Measurements from ENCODE around the gene MVK.

Gene MVK

DNA sequence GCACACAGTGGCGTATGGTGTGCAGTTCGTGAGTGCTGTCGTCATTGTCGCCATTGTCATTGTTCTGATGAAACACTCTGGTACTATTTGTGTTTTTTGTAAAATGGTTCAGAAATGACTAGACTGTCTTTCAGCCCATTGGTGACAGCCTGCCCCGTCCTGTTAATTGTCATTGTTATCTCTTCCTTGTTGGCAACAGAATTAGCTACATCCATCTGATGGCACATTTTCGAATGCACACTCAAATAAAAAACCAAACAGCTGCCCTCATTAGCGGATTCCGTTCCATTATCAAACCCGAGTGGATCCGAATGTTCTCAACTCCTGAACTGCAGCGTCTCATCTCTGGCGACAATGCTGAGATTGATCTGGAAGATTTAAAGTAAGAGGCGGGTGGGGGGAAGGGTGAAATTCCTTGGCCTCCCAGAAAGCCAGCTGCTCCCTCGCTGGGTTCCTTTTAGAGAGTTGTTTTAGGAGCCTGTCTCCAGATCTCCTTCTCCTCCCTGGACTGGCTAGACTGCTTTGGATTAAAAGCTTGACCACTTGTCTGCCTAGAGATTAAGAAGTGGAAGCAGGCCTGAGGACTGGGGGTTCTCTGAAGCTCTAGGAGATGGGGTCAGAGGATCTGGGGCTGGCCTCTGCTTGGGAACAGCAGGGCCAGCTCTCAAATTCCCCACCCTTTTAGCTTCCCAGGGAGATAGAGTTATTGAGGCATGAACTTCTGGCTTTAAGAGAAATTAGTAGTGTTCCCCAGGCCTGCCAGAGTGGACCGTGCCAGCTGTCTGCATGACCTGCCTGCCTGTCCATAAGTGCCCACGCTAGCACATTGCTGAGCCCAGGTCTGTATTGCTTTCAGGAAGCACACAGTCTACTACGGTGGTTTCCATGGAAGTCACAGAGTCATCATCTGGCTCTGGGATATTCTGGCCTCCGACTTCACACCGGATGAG lies 43.6 kb upstream of the MVK start:
- H3K4me1 ChIP-seq = no peaks in the 10 kb centered on the region
- TF ChIP-seq, protein P1, sequence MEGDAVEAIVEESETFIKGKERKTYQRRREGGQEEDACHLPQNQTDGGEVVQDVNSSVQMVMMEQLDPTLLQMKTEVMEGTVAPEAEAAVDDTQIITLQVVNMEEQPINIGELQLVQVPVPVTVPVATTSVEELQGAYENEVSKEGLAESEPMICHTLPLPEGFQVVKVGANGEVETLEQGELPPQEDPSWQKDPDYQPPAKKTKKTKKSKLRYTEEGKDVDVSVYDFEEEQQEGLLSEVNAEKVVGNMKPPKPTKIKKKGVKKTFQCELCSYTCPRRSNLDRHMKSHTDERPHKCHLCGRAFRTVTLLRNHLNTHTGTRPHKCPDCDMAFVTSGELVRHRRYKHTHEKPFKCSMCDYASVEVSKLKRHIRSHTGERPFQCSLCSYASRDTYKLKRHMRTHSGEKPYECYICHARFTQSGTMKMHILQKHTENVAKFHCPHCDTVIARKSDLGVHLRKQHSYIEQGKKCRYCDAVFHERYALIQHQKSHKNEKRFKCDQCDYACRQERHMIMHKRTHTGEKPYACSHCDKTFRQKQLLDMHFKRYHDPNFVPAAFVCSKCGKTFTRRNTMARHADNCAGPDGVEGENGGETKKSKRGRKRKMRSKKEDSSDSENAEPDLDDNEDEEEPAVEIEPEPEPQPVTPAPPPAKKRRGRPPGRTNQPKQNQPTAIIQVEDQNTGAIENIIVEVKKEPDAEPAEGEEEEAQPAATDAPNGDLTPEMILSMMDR (IDR thresholded peaks at IDR 0.05) = no peak
- intact Hi-C loops (cut with DNase I; ENCODE audit: low total_unique reads) = loop anchor here (10.0 kb wide), 1 partner anchor 245 kb away; no protein-coding TSS in a partner anchor
- H3K27me3 ChIP-seq = no peaks in the 10 kb centered on the region
- no peaks in the 10 kb centered on the region for H3K9me3 ChIP-seq
- peaks cover 76 to 100% (median 89%) of the 10 kb centered on the region in 3 donors for H3K36me3 ChIP-seq
- H3K27ac ChIP-seq = no peak overlapping the region
- no peak for DNase-seq
- H3K4me3 ChIP-seq = no peak overlapping the region

DNA sequence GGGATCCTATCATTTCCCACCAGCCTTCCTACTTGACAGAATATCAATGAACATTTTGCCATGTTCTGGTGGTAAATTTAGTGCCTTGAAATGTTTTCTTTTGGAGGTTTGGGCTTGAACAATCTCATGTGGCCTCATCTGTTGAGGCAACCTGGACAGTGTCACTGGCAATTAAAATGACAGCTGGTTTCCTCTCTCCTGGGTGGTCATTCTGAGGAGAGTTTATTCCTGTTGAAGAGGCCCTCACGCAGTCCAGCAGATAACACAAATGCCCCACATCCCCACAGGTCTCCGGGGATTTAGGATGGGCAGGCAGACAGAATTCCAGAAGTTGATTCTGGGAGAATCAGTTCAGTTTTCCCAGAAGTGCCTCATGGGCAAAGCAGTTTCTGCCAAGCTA lies 42.2 kb upstream of the MVK start:
- intact Hi-C loops (cut with DNase I; ENCODE audit: low total_unique reads) = no loop called here
- H3K27me3 ChIP-seq = no peaks in the 10 kb centered on the region
- TF ChIP-seq, protein P1 (IDR thresholded peaks at IDR 0.05) = no peak
- no peaks in the 10 kb centered on the region for H3K4me1 ChIP-seq
- H3K9me3 ChIP-seq = no peaks in the 10 kb centered on the region
- H3K36me3 ChIP-seq = peaks cover 77 to 100% (median 82%) of the 10 kb centered on the region in 3 donors
- DNase-seq = no peak
- no peak overlapping the region for H3K27ac ChIP-seq
- H3K4me3 ChIP-seq = no peak overlapping the region

DNA sequence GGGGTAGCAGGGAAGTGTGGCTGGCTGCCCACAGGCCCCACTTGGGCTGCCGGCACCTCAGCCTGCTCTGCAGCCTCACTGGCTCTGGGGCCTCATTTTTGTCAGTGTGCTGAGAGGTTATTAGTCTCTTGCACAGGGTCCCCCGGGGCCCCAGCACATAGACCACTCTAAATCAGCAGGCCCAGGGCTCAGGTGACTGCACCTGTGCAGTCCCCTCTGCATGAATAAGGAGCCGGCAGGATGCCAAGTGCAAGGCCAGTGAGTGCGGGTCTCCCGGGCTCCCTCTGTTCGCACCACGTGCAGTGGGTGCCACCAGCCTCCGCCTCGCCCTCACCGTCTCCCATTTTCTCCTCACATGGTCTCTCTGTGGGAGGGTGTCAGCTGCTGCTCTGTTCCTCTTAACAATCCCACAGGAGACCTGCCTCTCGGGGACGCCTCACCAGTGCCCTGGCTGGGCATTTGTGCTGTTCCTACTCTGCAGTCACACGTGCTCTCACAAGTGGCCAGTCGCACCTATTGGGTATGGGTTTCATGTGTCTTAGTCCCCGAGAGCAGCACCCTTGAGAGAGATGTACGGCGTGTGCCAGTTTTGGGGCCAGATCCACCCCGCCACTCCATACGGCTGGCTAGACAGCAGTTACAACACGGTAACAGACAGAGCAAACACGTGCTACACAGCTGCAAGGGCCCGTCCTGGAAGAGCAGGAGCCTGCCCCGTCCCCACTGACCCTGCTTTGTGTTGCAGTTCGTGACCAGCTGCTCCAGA lies 40.7 kb upstream of the MVK start:
- H3K27me3 ChIP-seq = no peaks in the 10 kb centered on the region
- H3K4me1 ChIP-seq = no peaks in the 10 kb centered on the region
- DNase-seq = no peak
- H3K27ac ChIP-seq = no peak overlapping the region
- intact Hi-C loops (cut with DNase I; ENCODE audit: low total_unique reads) = no loop called here
- H3K36me3 ChIP-seq = peaks cover 70 to 99% (median 80%) of the 10 kb centered on the region in 3 donors
- no peaks in the 10 kb centered on the region for H3K9me3 ChIP-seq
- TF ChIP-seq, protein P1 (IDR thresholded peaks at IDR 0.05) = no peak
- H3K4me3 ChIP-seq = no peak overlapping the region

DNA sequence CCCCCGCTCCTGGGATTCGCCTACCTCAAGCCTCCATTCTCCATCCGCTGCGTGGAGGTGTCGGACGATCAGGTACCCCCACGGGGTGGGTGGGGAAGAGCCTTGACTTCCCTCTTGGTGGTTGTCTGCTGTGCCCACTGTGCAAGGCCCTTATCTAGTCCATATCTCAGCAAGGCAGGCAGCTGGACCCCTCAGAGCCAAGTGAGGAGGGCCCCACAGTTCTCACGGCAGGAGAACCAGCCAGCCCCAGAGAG lies 40.2 kb upstream of the MVK start:
- no peak overlapping the region for H3K4me3 ChIP-seq
- peaks cover 75 to 99% (median 76%) of the 10 kb centered on the region in 3 donors for H3K36me3 ChIP-seq
- intact Hi-C loops (cut with DNase I; ENCODE audit: low total_unique reads) = no loop called here

DNA sequence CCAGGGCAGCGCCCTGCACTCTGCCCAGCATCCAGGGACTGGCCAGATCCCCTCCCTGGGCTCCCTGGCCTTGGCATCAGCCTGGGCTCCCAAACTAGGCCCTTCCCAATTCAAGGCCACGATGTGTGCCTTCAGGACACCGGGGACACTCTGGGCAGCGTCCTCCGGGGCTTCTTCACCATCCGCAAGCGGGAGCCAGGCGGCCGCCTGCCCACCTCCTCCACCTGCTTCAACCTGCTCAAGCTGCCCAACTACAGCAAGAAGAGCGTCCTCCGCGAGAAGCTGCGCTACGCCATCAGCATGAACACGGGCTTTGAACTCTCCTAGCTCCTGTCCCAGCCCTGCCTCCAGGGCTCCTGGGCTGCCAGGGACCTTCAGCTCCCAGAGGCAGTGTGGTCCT lies 39.1 kb upstream of the MVK start:
- TF ChIP-seq, protein P1 (IDR thresholded peaks at IDR 0.05) = no peak
- no peaks in the 10 kb centered on the region for H3K9me3 ChIP-seq
- no peak overlapping the region for H3K4me3 ChIP-seq
- H3K27ac ChIP-seq = no peak overlapping the region
- intact Hi-C loops (cut with DNase I; ENCODE audit: low total_unique reads) = no loop called here
- no peaks in the 10 kb centered on the region for H3K27me3 ChIP-seq
- peaks cover 67 to 98% (median 73%) of the 10 kb centered on the region in 3 donors for H3K36me3 ChIP-seq
- H3K4me1 ChIP-seq = no peaks in the 10 kb centered on the region
- DNase-seq = no peak

More for the DNA sequence above, 40.2 kb upstream of the MVK start:
- TF ChIP-seq, protein P1 (IDR thresholded peaks at IDR 0.05) = no peak
- no peak for DNase-seq
- H3K27ac ChIP-seq = no peak overlapping the region
- no peaks in the 10 kb centered on the region for H3K27me3 ChIP-seq
- no peaks in the 10 kb centered on the region for H3K9me3 ChIP-seq
- H3K4me1 ChIP-seq = no peaks in the 10 kb centered on the region

Measured in tibial artery (tissue), 4 donors.